Effector CD8-positive, alpha-beta T cell (primary cell): ENCODE data around the gene ZNRF3.
"Not testable (repeated sequence)": the region's sequence is repeated elsewhere in the genome, so short reads cannot be mapped to it uniquely, and the experiment has no call there.

Source experiments
- DNase-seq: peaks from one replicate; lab custom pipeline; 2025; lab: John Stamatoyannopoulos, UW

Gene ZNRF3

GRCh38 chr22:28985581-28986290 lies 102.4 kb downstream of the ZNRF3 start:
- DNase-seq = no peak

- DNase-seq = no peak
Observed at GRCh38 chr22:28986366-28986765, 103.0 kb downstream of the ZNRF3 start.

- DNase-seq = no peak
Observed at GRCh38 chr22:28988457-28988856, 105.1 kb downstream of the ZNRF3 start.

GRCh38 chr22:28989035-28989464 lies 105.7 kb downstream of the ZNRF3 start:
- no peak for DNase-seq

- DNase-seq = no peak
Observed at GRCh38 chr22:28989484-28989883, 106.1 kb downstream of the ZNRF3 start.

GRCh38 chr22:28989912-28990311 lies 106.5 kb downstream of the ZNRF3 start:
- DNase-seq = no peak

GRCh38 chr22:28992565-28993356 lies 109.4 kb downstream of the ZNRF3 start:
- DNase-seq = no peak

GRCh38 chr22:28994522-28994921 lies 111.2 kb downstream of the ZNRF3 start:
- no peak for DNase-seq

- no peak for DNase-seq
Observed at GRCh38 chr22:28995551-28995950, 112.2 kb downstream of the ZNRF3 start.

GRCh38 chr22:28997342-28997741 lies 114.0 kb downstream of the ZNRF3 start:
- no peak for DNase-seq

- DNase-seq = no peak
Observed at GRCh38 chr22:28998681-28999080, 115.3 kb downstream of the ZNRF3 start.

- DNase-seq = no peak
Observed at GRCh38 chr22:28999510-28999909, 116.1 kb downstream of the ZNRF3 start.

GRCh38 chr22:28999919-29000556 lies 116.7 kb downstream of the ZNRF3 start:
- no peak for DNase-seq

- DNase-seq = no peak
Observed at GRCh38 chr22:29000641-29001040, 117.3 kb downstream of the ZNRF3 start.

GRCh38 chr22:29002603-29003002 lies 119.2 kb downstream of the ZNRF3 start:
- DNase-seq = no peak

- no peak for DNase-seq
Observed at GRCh38 chr22:29003552-29003951, 120.2 kb downstream of the ZNRF3 start.

- no peak for DNase-seq
Observed at GRCh38 chr22:29003975-29004646, 120.7 kb downstream of the ZNRF3 start.

- no peak for DNase-seq
Observed at GRCh38 chr22:29004647-29005371, 121.4 kb downstream of the ZNRF3 start.

- DNase-seq = not testable (repeated sequence)
Observed at GRCh38 chr22:29005754-29006153, 122.4 kb downstream of the ZNRF3 start.

- no peak for DNase-seq
Observed at GRCh38 chr22:29006346-29006745, 123.0 kb downstream of the ZNRF3 start.

- DNase-seq = no peak
Observed at GRCh38 chr22:29009148-29009547, 125.8 kb downstream of the ZNRF3 start.
